ENCODE measurements around the gene UBE2J2. TPM values are rescaled to one million over a fixed set of nuclear protein-coding genes. Genes with fewer than 3 reads are reported as not detected.

UBE2J2 gene
- total and polyA plus RNA-seq, 2 experiments from 2014 or later: 47.1 to 70.2 TPM

DNA sequence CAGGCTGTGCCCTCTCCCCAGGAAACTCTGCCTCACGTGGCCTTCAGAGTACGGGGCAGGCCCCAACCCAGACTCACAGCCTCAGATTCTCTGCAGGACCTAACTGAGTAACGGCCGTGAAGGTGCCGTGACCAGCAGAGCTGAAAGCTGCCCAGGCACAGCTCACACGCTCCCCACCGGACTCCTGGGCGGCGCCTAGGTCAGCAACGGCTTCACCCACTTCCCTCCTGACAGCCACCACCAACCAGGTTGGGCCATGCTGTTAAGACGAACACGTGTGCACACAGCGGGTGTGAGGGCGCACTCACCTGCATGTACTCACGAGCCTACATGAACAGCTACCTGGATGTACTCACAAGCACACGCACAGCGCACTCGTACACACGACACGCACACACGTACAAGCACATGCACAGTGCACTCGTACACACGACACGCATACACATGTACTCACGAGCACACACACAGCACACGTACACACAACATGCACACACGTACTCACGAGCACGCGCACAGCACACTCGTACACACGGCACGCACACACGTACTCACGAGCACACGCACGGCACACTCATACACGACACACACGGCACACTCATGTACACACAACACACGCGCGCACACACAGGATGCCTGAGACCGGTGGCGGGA is 51.0 kb downstream of the UBE2J2 start:
- no peaks in the 10 kb centered on the region for H3K79me2 ChIP-seq (replicated peaks; ENCODE audit: insufficient read depth)
- H3K4me1 ChIP-seq (ENCODE audit: insufficient read depth): no peaks in the 10 kb centered on the region
- H3K27me3 ChIP-seq (ENCODE audit: insufficient read depth): no peaks in the 10 kb centered on the region
- TF ChIP-seq POLR2AphosphoS5 (IDR thresholded peaks at IDR 0.05; ENCODE audit: low read depth) (no peak), ZNF114 (CRISPR knock-in tag; IDR thresholded peaks at IDR 0.05) (no peak), NANOG (IDR thresholded peaks at IDR 0.05; ENCODE audit: borderline replicate concordance) (no peak), STAT1 (IDR thresholded peaks at IDR 0.05; ENCODE audit: unreplicated experiment) (no peak), EZH2phosphoT487 (IDR thresholded peaks at IDR 0.05; ENCODE audit: unreplicated experiment) (no peak), ZNF331 (CRISPR knock-in tag; IDR thresholded peaks at IDR 0.05; ENCODE audit: low read depth) (no peak), EZH2 (IDR thresholded peaks at IDR 0.05; ENCODE audit: low read depth, unreplicated experiment) (no peak), CREB1 (CRISPR knock-in tag; IDR thresholded peaks at IDR 0.05; ENCODE audit: low read depth) (no peak), JUNB (IDR thresholded peaks at IDR 0.05; ENCODE audit: unreplicated experiment) (no peak)
- TF ChIP-seq, protein P1, sequence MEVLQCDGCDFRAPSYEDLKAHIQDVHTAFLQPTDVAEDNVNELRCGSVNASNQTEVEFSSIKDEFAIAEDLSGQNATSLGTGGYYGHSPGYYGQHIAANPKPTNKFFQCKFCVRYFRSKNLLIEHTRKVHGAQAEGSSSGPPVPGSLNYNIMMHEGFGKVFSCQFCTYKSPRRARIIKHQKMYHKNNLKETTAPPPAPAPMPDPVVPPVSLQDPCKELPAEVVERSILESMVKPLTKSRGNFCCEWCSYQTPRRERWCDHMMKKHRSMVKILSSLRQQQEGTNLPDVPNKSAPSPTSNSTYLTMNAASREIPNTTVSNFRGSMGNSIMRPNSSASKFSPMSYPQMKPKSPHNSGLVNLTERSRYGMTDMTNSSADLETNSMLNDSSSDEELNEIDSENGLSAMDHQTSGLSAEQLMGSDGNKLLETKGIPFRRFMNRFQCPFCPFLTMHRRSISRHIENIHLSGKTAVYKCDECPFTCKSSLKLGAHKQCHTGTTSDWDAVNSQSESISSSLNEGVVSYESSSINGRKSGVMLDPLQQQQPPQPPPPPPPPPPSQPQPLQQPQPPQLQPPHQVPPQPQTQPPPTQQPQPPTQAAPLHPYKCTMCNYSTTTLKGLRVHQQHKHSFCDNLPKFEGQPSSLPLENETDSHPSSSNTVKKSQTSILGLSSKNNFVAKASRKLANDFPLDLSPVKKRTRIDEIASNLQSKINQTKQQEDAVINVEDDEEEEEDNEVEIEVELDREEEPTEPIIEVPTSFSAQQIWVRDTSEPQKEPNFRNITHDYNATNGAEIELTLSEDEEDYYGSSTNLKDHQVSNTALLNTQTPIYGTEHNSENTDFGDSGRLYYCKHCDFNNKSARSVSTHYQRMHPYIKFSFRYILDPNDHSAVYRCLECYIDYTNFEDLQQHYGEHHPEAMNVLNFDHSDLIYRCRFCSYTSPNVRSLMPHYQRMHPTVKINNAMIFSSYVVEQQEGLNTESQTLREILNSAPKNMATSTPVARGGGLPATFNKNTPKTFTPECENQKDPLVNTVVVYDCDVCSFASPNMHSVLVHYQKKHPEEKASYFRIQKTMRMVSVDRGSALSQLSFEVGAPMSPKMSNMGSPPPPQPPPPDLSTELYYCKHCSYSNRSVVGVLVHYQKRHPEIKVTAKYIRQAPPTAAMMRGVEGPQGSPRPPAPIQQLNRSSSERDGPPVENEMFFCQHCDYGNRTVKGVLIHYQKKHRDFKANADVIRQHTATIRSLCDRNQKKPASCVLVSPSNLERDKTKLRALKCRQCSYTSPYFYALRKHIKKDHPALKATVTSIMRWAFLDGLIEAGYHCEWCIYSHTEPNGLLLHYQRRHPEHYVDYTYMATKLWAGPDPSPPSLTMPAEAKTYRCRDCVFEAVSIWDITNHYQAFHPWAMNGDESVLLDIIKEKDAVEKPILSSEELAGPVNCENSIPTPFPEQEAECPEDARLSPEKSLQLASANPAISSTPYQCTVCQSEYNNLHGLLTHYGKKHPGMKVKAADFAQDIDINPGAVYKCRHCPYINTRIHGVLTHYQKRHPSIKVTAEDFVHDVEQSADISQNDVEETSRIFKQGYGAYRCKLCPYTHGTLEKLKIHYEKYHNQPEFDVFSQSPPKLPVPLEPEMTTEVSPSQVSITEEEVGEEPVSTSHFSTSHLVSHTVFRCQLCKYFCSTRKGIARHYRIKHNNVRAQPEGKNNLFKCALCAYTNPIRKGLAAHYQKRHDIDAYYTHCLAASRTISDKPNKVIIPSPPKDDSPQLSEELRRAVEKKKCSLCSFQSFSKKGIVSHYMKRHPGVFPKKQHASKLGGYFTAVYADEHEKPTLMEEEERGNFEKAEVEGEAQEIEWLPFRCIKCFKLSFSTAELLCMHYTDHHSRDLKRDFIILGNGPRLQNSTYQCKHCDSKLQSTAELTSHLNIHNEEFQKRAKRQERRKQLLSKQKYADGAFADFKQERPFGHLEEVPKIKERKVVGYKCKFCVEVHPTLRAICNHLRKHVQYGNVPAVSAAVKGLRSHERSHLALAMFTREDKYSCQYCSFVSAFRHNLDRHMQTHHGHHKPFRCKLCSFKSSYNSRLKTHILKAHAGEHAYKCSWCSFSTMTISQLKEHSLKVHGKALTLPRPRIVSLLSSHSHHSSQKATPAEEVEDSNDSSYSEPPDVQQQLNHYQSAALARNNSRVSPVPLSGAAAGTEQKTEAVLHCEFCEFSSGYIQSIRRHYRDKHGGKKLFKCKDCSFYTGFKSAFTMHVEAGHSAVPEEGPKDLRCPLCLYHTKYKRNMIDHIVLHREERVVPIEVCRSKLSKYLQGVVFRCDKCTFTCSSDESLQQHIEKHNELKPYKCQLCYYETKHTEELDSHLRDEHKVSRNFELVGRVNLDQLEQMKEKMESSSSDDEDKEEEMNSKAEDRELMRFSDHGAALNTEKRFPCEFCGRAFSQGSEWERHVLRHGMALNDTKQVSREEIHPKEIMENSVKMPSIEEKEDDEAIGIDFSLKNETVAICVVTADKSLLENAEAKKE (CRISPR knock-in tag; IDR thresholded peaks at IDR 0.05): no peak
- TF ChIP-seq, protein P2, sequence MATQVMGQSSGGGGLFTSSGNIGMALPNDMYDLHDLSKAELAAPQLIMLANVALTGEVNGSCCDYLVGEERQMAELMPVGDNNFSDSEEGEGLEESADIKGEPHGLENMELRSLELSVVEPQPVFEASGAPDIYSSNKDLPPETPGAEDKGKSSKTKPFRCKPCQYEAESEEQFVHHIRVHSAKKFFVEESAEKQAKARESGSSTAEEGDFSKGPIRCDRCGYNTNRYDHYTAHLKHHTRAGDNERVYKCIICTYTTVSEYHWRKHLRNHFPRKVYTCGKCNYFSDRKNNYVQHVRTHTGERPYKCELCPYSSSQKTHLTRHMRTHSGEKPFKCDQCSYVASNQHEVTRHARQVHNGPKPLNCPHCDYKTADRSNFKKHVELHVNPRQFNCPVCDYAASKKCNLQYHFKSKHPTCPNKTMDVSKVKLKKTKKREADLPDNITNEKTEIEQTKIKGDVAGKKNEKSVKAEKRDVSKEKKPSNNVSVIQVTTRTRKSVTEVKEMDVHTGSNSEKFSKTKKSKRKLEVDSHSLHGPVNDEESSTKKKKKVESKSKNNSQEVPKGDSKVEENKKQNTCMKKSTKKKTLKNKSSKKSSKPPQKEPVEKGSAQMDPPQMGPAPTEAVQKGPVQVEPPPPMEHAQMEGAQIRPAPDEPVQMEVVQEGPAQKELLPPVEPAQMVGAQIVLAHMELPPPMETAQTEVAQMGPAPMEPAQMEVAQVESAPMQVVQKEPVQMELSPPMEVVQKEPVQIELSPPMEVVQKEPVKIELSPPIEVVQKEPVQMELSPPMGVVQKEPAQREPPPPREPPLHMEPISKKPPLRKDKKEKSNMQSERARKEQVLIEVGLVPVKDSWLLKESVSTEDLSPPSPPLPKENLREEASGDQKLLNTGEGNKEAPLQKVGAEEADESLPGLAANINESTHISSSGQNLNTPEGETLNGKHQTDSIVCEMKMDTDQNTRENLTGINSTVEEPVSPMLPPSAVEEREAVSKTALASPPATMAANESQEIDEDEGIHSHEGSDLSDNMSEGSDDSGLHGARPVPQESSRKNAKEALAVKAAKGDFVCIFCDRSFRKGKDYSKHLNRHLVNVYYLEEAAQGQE (IDR thresholded peaks at IDR 0.05; ENCODE audit: unreplicated experiment): no peak
- TF ChIP-seq, protein P3, sequence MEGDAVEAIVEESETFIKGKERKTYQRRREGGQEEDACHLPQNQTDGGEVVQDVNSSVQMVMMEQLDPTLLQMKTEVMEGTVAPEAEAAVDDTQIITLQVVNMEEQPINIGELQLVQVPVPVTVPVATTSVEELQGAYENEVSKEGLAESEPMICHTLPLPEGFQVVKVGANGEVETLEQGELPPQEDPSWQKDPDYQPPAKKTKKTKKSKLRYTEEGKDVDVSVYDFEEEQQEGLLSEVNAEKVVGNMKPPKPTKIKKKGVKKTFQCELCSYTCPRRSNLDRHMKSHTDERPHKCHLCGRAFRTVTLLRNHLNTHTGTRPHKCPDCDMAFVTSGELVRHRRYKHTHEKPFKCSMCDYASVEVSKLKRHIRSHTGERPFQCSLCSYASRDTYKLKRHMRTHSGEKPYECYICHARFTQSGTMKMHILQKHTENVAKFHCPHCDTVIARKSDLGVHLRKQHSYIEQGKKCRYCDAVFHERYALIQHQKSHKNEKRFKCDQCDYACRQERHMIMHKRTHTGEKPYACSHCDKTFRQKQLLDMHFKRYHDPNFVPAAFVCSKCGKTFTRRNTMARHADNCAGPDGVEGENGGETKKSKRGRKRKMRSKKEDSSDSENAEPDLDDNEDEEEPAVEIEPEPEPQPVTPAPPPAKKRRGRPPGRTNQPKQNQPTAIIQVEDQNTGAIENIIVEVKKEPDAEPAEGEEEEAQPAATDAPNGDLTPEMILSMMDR (conservative IDR thresholded peaks at IDR 0.05; ENCODE audit: low read depth in 2 of 2): no peak
- TF ChIP-seq, protein P4, sequence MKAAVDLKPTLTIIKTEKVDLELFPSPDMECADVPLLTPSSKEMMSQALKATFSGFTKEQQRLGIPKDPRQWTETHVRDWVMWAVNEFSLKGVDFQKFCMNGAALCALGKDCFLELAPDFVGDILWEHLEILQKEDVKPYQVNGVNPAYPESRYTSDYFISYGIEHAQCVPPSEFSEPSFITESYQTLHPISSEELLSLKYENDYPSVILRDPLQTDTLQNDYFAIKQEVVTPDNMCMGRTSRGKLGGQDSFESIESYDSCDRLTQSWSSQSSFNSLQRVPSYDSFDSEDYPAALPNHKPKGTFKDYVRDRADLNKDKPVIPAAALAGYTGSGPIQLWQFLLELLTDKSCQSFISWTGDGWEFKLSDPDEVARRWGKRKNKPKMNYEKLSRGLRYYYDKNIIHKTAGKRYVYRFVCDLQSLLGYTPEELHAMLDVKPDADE (IDR thresholded peaks at IDR 0.05): no peak
- Mint-ChIP-seq H3K4me1 (no peaks in the 10 kb centered on the region), H3K4me3 (no peak overlapping the region), H3K36me3 (ENCODE audit: low read depth) (peaks cover 36% of the 10 kb centered on the region), H3K9me3 (no peaks in the 10 kb centered on the region; the same call in 2 of the 3 replicates), H3K27me3 (ENCODE audit: insufficient read depth, low read depth, poor library complexity) (peaks cover 11% of the 10 kb centered on the region), H3K27ac (peak overlapping the region; percentile 51; the same call in 1 of the 2 replicates)
- H3K4me2 ChIP-seq: no peak overlapping the region
- H3K27ac ChIP-seq (ENCODE audit: low read depth): no peak overlapping the region
- H4K20me1 ChIP-seq (replicated peaks; ENCODE audit: insufficient read depth): peaks cover 5% of the 10 kb centered on the region; the same call in 1 of the 2 replicates
- no peaks in the 10 kb centered on the region for H3K9me2 ChIP-seq (ENCODE audit: insufficient read depth)
- H3K4me3 ChIP-seq: no peak overlapping the region
- H3K36me3 ChIP-seq (ENCODE audit: insufficient read depth): peaks cover 3% of the 10 kb centered on the region; the same call in 1 of the 2 replicates
- DNase-seq (ENCODE audit: low spot score) (no peak), ATAC-seq (no peak)
- no peaks in the 10 kb centered on the region for H3F3A ChIP-seq (replicated peaks; ENCODE audit: low read depth)
- no peak overlapping the region for H2AFZ ChIP-seq

All from GM23338 (cell line).